Measurements from ENCODE around the gene ELOA.

ELOA gene

DNA sequence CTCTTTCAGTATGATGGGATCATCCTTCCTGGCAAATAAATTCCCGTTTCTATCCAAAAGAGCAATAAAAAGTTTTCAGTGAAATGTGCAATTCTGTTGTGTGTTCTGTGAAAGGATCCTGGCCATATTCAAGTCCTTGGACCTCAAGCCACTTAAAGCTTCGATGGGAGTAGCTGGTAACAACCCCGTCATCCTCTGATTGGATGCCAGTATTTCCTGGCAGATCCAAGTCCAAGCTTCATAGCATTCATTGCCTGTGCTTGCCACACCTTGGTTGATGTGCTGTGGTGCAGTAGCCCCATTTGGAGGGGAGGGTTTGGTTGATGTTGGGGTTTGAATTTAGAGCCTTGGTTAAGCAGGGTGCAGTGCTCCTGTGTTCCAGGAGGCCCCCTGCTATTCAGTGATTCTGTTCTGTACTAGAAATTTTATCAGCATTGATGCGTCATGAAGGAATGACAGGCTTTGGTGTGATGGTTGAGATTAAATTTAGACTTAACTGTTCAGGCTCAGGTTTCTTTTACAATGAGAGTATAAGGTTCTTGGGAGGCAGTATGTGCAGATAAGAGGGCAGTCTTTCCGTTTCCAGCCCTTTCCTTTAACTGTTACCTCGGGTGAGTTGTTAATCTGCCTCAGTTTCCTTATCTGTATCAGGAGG lies 46.8 kb upstream of the ELOA start:
- TF ChIP-seq, protein P1, sequence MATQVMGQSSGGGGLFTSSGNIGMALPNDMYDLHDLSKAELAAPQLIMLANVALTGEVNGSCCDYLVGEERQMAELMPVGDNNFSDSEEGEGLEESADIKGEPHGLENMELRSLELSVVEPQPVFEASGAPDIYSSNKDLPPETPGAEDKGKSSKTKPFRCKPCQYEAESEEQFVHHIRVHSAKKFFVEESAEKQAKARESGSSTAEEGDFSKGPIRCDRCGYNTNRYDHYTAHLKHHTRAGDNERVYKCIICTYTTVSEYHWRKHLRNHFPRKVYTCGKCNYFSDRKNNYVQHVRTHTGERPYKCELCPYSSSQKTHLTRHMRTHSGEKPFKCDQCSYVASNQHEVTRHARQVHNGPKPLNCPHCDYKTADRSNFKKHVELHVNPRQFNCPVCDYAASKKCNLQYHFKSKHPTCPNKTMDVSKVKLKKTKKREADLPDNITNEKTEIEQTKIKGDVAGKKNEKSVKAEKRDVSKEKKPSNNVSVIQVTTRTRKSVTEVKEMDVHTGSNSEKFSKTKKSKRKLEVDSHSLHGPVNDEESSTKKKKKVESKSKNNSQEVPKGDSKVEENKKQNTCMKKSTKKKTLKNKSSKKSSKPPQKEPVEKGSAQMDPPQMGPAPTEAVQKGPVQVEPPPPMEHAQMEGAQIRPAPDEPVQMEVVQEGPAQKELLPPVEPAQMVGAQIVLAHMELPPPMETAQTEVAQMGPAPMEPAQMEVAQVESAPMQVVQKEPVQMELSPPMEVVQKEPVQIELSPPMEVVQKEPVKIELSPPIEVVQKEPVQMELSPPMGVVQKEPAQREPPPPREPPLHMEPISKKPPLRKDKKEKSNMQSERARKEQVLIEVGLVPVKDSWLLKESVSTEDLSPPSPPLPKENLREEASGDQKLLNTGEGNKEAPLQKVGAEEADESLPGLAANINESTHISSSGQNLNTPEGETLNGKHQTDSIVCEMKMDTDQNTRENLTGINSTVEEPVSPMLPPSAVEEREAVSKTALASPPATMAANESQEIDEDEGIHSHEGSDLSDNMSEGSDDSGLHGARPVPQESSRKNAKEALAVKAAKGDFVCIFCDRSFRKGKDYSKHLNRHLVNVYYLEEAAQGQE (IDR thresholded peaks at IDR 0.05; ENCODE audit: low read depth), result no peak
- no peak for TF ChIP-seq EGR1 (IDR thresholded peaks at IDR 0.05)
- no peak for TF ChIP-seq ZBTB7A (IDR thresholded peaks at IDR 0.05; ENCODE audit: low read depth)
- no peak for TF ChIP-seq EP300 (IDR thresholded peaks at IDR 0.05; ENCODE audit: borderline replicate concordance)

GRCh38 chr1:23698466-23698865 lies 44.8 kb upstream of the ELOA start:
- TF ChIP-seq, protein P2, sequence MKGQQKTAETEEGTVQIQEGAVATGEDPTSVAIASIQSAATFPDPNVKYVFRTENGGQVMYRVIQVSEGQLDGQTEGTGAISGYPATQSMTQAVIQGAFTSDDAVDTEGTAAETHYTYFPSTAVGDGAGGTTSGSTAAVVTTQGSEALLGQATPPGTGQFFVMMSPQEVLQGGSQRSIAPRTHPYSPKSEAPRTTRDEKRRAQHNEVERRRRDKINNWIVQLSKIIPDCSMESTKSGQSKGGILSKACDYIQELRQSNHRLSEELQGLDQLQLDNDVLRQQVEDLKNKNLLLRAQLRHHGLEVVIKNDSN (IDR thresholded peaks at IDR 0.05), result no peak
- TF ChIP-seq TAF1 (IDR thresholded peaks at IDR 0.05; ENCODE audit: low read depth), result no peak
- TF ChIP-seq YY1 (IDR thresholded peaks at IDR 0.05; ENCODE audit: low read depth), result no peak

DNA sequence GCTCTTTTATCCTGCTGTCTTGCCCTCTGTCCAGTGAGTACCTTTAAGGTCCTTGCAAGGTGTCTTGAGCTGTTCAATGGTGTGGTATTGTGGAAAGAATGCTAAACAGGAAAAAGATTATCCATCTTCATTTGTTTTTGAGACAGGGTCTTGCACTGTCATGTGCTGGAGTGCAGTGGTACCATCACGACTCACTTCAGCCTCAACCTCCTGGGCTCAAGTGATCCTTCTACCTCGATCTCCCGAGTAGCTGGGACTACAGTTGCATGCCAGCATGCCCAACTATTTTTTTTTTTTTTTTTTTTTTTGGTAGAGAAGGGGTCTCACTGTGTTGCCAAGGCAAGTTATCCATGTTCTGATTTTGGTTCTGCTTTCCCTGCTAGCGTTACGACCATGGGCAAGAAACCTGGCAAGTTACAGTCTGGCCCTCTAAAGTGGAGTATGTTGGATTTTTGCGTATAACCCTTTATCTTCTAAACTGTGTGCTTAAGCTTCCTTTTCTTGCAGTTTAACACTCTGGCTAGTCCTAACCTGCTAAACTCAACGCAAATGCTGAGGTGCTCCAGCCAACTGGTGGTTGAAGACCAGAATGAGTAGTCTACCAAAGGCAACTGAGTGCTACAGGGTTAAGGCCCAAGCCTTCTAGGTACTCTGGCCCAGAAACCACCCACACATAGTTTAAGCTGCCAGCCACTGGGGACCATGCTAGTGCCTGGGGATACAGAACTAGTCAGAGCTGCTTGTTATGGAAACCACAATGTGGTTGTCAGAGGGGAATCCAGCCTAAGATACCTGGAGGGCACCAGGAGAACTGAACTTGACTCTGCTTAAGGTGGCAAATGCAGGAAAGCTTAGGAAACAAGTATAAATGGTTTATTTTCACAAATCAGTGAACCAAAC lies 43.7 kb upstream of the ELOA start:
- no peak for TF ChIP-seq TCF12 (IDR thresholded peaks at IDR 0.05; ENCODE audit: low read depth)
- TF ChIP-seq RAD21 (IDR thresholded peaks at IDR 0.05; ENCODE audit: low read depth), result no peak

DNA sequence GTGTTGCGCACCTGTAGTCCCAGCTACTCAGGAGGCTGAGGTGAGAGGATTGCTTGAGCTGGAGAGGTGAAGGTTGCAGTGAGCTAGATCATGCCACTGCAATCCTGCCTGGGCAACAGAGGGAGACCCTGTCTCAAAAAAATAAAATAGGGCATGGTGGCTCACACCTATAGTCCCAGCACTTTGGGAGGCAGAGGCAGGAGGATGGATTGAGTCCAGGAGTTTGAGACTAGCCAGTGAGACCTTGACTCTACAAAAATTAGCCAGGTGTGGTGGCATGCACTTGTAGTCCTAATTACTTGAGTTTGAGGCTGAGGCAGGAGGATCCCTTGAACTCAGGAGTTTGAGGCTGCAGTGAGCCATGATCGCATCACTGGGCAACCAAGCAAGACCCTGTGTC lies 42.0 kb upstream of the ELOA start:
- TF ChIP-seq EGR1 (IDR thresholded peaks at IDR 0.05) (no peak), TAF1 (IDR thresholded peaks at IDR 0.05; ENCODE audit: low read depth) (no peak), CREB1 (IDR thresholded peaks at IDR 0.05; ENCODE audit: low read depth) (no peak), CEBPB (IDR thresholded peaks at IDR 0.05) (no peak), NFIC (IDR thresholded peaks at IDR 0.05) (no peak), ZBTB7A (IDR thresholded peaks at IDR 0.05; ENCODE audit: low read depth) (no peak), TCF12 (IDR thresholded peaks at IDR 0.05; ENCODE audit: low read depth) (no peak)
- TF ChIP-seq, protein P2 (IDR thresholded peaks at IDR 0.05), result no peak
- TF ChIP-seq, protein P3, sequence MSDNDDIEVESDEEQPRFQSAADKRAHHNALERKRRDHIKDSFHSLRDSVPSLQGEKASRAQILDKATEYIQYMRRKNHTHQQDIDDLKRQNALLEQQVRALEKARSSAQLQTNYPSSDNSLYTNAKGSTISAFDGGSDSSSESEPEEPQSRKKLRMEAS (IDR thresholded peaks at IDR 0.05), result no peak

DNA sequence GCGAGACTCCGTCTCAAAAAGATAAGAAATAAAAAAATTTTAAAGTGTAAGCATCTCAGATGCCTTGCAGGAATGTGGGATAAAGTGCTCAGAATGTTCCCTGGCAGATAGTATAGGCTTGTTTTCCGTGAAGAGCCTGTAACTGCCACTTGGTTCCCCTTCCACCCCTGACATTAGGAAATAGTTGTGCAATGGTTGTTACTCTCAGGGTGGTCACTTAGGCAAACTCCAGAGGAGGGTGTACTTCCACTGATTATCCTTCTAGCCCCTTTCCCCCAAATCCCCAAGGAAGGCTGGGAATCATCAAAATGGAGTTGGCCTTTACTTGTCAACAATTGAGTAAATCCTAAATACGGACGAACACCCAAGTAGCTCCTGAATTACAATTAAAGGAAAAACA lies 41.3 kb upstream of the ELOA start:
- TF ChIP-seq TAF1 (IDR thresholded peaks at IDR 0.05; ENCODE audit: low read depth), result no peak
- no peak for TF ChIP-seq TCF12 (IDR thresholded peaks at IDR 0.05; ENCODE audit: low read depth)
- TF ChIP-seq, protein P2 (IDR thresholded peaks at IDR 0.05), result no peak
- TF ChIP-seq, protein P1 (IDR thresholded peaks at IDR 0.05; ENCODE audit: low read depth), result no peak
- TF ChIP-seq TEAD4 (IDR thresholded peaks at IDR 0.05), result no peak

DNA sequence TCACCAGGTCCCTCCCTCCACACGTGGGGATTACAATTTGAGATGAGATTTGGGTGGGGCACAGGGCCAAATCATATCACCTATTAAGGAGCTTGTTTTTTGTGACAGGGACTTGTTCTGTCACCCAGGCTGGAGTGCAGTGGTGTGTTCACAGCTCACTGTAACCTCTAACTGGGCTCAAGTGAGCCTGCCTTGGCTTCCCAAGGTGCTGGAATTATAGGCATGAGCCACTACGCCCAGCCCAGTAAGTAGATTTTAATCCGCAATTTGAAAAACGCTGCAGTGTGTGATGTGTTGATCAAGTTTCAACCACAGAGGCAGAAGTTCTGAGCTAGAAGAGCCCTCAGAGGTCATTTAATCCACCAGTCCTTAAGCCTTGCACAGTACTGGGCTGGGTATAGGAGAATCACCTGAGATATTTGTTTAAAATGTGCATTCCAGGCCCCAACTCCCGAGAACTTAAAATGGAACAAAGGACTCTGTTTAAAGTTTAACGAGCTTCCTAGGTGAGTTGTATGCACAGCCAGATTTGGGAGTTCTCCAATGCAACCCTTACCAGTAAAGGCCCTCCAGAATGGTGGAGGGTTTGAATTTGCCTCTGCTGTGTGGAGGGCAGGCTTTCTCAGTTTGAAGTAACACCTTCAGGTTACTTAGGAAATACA lies 38.3 kb upstream of the ELOA start:
- no peak for TF ChIP-seq EGR1 (IDR thresholded peaks at IDR 0.05)
- TF ChIP-seq, protein P2 (IDR thresholded peaks at IDR 0.05), result no peak
- TF ChIP-seq, protein P1 (IDR thresholded peaks at IDR 0.05; ENCODE audit: low read depth), result no peak
- no peak for TF ChIP-seq RAD21 (IDR thresholded peaks at IDR 0.05; ENCODE audit: low read depth)
- no peak for TF ChIP-seq FOXM1 (IDR thresholded peaks at IDR 0.05; ENCODE audit: borderline replicate concordance, low read depth)
- TF ChIP-seq TEAD4 (IDR thresholded peaks at IDR 0.05), result no peak
- no peak for TF ChIP-seq ZBTB7A (IDR thresholded peaks at IDR 0.05; ENCODE audit: low read depth)
- TF ChIP-seq TCF12 (IDR thresholded peaks at IDR 0.05; ENCODE audit: low read depth), result no peak
